Measurements from ENCODE around the gene PIP4K2B.

Gene PIP4K2B

DNA sequence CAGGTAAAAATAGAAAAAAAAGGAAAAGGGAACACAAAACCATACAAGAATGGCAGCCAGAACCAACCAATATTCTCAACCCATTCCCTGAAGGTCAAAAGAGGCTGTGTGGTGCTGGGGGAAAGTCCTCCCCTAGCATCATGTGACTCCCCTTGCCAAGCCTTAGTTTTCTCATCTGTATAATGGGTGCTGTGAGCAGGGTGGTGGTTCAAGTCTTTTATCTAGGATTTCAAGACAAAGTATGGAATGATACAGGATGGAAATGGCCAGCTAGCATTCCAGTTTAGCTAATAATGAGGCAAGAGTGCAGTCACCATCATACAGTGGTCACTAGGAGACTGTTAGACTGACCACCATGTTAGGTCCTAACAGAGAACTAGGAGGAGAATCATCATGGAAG, 26.1 kb downstream of the PIP4K2B start:
- Histone ChIP-seq H3K36me3 (ENCODE audit: control insufficient read depth, insufficient read depth, low read length) (peaks cover 40% of the 10 kb centered on the region), H3K9me3 (ENCODE audit: control insufficient read depth, insufficient read depth, low read length) (no peaks in the 10 kb centered on the region)

GRCh38 chr17:38768417-38768816, 30.9 kb downstream of the PIP4K2B start:
- Histone ChIP-seq H3K27me3 (ENCODE audit: control insufficient read depth, insufficient read depth, low read length) (no peaks in the 10 kb centered on the region), H3K9ac (ENCODE audit: low read depth, low read length) (no peak overlapping the region), H3K9me3 (ENCODE audit: control insufficient read depth, insufficient read depth, low read length) (no peaks in the 10 kb centered on the region), H3K4me1 (ENCODE audit: control insufficient read depth, insufficient read depth, low read length) (no peaks in the 10 kb centered on the region), H3K36me3 (ENCODE audit: control insufficient read depth, insufficient read depth, low read length) (peaks cover 35% of the 10 kb centered on the region), H3K4me3 (ENCODE audit: low read depth, low read length) (no peak overlapping the region)

More for the DNA sequence above, 26.1 kb downstream of the PIP4K2B start:
- no peaks in the 10 kb centered on the region for H3K4me1 ChIP-seq (ENCODE audit: control insufficient read depth, insufficient read depth, low read length)
- H3K27me3 ChIP-seq (ENCODE audit: control insufficient read depth, insufficient read depth, low read length), result no peaks in the 10 kb centered on the region
- H3K4me3 ChIP-seq (ENCODE audit: low read depth, low read length), result no peak overlapping the region
- H3K9ac ChIP-seq (ENCODE audit: low read depth, low read length), result no peak overlapping the region

DNA sequence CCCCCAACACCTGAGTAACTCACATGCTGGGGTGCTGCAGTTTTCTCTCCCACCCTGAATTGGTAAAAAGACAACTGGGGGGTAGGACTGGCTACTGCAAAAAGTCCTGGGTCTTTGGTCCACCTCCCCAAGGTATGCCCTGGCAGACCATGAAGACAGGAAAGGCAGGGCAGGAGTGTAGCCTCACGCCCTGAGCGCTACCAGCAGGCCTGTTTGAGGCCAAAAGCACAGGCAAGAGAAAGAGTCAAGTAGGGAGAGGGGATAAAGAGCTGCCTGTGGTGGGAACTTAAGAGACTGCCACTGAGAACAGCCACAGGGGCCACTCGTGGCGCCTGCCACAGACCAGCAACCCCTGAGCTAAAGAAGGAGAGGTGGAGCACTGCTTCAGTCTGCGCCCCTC, 33.0 kb downstream of the PIP4K2B start:
- H3K4me1 ChIP-seq (ENCODE audit: control insufficient read depth, insufficient read depth, low read length), result no peaks in the 10 kb centered on the region
- no peak overlapping the region for H3K4me3 ChIP-seq (ENCODE audit: low read depth, low read length)
- no peak overlapping the region for H3K9ac ChIP-seq (ENCODE audit: low read depth, low read length)
- no peaks in the 10 kb centered on the region for H3K27me3 ChIP-seq (ENCODE audit: control insufficient read depth, insufficient read depth, low read length)
- H3K9me3 ChIP-seq (ENCODE audit: control insufficient read depth, insufficient read depth, low read length), result no peaks in the 10 kb centered on the region
- peaks cover 49% of the 10 kb centered on the region for H3K36me3 ChIP-seq (ENCODE audit: control insufficient read depth, insufficient read depth, low read length)

GRCh38 chr17:38762231-38762630, 37.1 kb downstream of the PIP4K2B start:
- no peaks in the 10 kb centered on the region for H3K9me3 ChIP-seq (ENCODE audit: control insufficient read depth, insufficient read depth, low read length)
- H3K4me3 ChIP-seq (ENCODE audit: low read depth, low read length), result no peak overlapping the region
- H3K4me1 ChIP-seq (ENCODE audit: control insufficient read depth, insufficient read depth, low read length), result no peaks in the 10 kb centered on the region
- no peaks in the 10 kb centered on the region for H3K27me3 ChIP-seq (ENCODE audit: control insufficient read depth, insufficient read depth, low read length)
- no peak overlapping the region for H3K9ac ChIP-seq (ENCODE audit: low read depth, low read length)
- H3K36me3 ChIP-seq (ENCODE audit: control insufficient read depth, insufficient read depth, low read length), result peaks cover 35% of the 10 kb centered on the region

- no peaks in the 10 kb centered on the region for H3K4me1 ChIP-seq (ENCODE audit: control insufficient read depth, insufficient read depth, low read length)
- no peak overlapping the region for H3K9ac ChIP-seq (ENCODE audit: low read depth, low read length)
- H3K27me3 ChIP-seq (ENCODE audit: control insufficient read depth, insufficient read depth, low read length), result no peaks in the 10 kb centered on the region
- H3K4me3 ChIP-seq (ENCODE audit: low read depth, low read length), result no peak overlapping the region
- H3K36me3 ChIP-seq (ENCODE audit: control insufficient read depth, insufficient read depth, low read length), result peaks cover 35% of the 10 kb centered on the region
- H3K9me3 ChIP-seq (ENCODE audit: control insufficient read depth, insufficient read depth, low read length), result no peaks in the 10 kb centered on the region
Observed at GRCh38 chr17:38761612-38762011, 37.7 kb downstream of the PIP4K2B start.

- Histone ChIP-seq H3K27me3 (ENCODE audit: control insufficient read depth, insufficient read depth, low read length) (peaks cover 14% of the 10 kb centered on the region), H3K4me1 (ENCODE audit: control insufficient read depth, insufficient read depth, low read length) (peaks cover 4% of the 10 kb centered on the region), H3K9ac (ENCODE audit: low read depth, low read length) (peak overlapping the region; percentile 85), H3K9me3 (ENCODE audit: control insufficient read depth, insufficient read depth, low read length) (no peaks in the 10 kb centered on the region), H3K36me3 (ENCODE audit: control insufficient read depth, insufficient read depth, low read length) (peaks cover 13% of the 10 kb centered on the region), H3K4me3 (ENCODE audit: low read depth, low read length) (peak overlapping the region; percentile 98)
Observed at GRCh38 chr17:38753071-38753506, 46.3 kb downstream of the PIP4K2B start.

- H3K9me3 ChIP-seq (ENCODE audit: control insufficient read depth, insufficient read depth, low read length), result no peaks in the 10 kb centered on the region
- peak within 1 kb of the TSS; percentile 98 for H3K4me3 ChIP-seq (ENCODE audit: low read depth, low read length)
- peaks cover 4% of the 10 kb centered on the region for H3K4me1 ChIP-seq (ENCODE audit: control insufficient read depth, insufficient read depth, low read length)
- peaks cover 10% of the 10 kb centered on the region for H3K36me3 ChIP-seq (ENCODE audit: control insufficient read depth, insufficient read depth, low read length)
- peaks cover 14% of the 10 kb centered on the region for H3K27me3 ChIP-seq (ENCODE audit: control insufficient read depth, insufficient read depth, low read length)
- H3K9ac ChIP-seq (ENCODE audit: low read depth, low read length), result peak within 1 kb of the TSS; percentile 90
Observed at GRCh38 chr17:38752308-38753070, 46.9 kb downstream of the PIP4K2B start, which contains the start of gene PSMB3. TSS of gene PSMB3 (plus strand) at chr17:38752741. CDS start at chr17:38752827, 86 bp downstream.

GRCh38 chr17:38751808-38752307, 47.5 kb downstream of the PIP4K2B start:
- Histone ChIP-seq H3K9ac (ENCODE audit: low read depth, low read length) (peak overlapping the region; percentile 90), H3K9me3 (ENCODE audit: control insufficient read depth, insufficient read depth, low read length) (no peaks in the 10 kb centered on the region), H3K4me3 (ENCODE audit: low read depth, low read length) (peak overlapping the region; percentile 98), H3K36me3 (ENCODE audit: control insufficient read depth, insufficient read depth, low read length) (peaks cover 10% of the 10 kb centered on the region), H3K27me3 (ENCODE audit: control insufficient read depth, insufficient read depth, low read length) (peaks cover 14% of the 10 kb centered on the region), H3K4me1 (ENCODE audit: control insufficient read depth, insufficient read depth, low read length) (peaks cover 4% of the 10 kb centered on the region)

DNA sequence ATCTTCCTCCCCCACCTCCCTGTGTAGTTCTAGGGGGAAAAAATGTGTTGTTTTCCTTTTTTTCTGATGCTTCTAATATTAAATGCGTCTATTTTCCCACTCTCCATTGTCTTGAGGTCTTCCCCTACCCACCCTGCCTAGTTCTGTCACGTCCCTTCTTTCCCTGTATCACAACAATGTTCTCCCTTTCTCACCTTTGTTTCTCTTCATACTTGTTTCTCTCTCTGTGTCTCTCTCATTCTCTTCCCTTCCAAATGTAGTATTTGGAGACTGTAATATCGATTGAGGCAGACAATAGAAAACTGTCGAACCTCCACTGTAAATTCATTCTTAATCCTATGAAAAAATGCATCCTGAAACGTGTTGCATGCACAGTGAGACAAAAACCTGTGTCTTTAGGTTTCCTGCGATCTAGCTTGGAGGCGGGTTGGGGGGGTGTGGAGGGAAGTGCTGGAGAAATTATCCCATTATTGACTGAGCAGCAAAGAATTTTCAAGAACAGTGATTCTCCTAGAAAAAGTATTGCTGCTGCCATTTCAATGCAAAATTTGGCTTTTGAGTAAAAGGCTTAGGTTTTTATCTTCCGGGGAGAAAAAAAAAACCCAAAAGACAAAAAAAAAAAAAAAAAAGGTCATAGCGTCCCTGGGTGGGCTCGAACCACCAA, 48.1 kb downstream of the PIP4K2B start:
- Histone ChIP-seq H3K9me3 (ENCODE audit: control insufficient read depth, insufficient read depth, low read length) (no peaks in the 10 kb centered on the region), H3K9ac (ENCODE audit: low read depth, low read length) (no peak overlapping the region), H3K27me3 (ENCODE audit: control insufficient read depth, insufficient read depth, low read length) (peaks cover 14% of the 10 kb centered on the region), H3K36me3 (ENCODE audit: control insufficient read depth, insufficient read depth, low read length) (peaks cover 10% of the 10 kb centered on the region), H3K4me1 (ENCODE audit: control insufficient read depth, insufficient read depth, low read length) (peaks cover 6% of the 10 kb centered on the region), H3K4me3 (ENCODE audit: low read depth, low read length) (peak overlapping the region; percentile 98)

GRCh38 chr17:38750312-38751121, 48.8 kb downstream of the PIP4K2B start:
- no peaks in the 10 kb centered on the region for H3K9me3 ChIP-seq (ENCODE audit: control insufficient read depth, insufficient read depth, low read length)
- peak overlapping the region; percentile 98 for H3K4me3 ChIP-seq (ENCODE audit: low read depth, low read length)
- H3K4me1 ChIP-seq (ENCODE audit: control insufficient read depth, insufficient read depth, low read length), result peaks cover 10% of the 10 kb centered on the region
- peak overlapping the region; percentile 18 for H3K9ac ChIP-seq (ENCODE audit: low read depth, low read length)
- peaks cover 6% of the 10 kb centered on the region for H3K36me3 ChIP-seq (ENCODE audit: control insufficient read depth, insufficient read depth, low read length)
- H3K27me3 ChIP-seq (ENCODE audit: control insufficient read depth, insufficient read depth, low read length), result peaks cover 14% of the 10 kb centered on the region

GRCh38 chr17:38750044-38750311, 49.4 kb downstream of the PIP4K2B start:
- Histone ChIP-seq H3K9ac (ENCODE audit: low read depth, low read length) (peak overlapping the region; percentile 18), H3K9me3 (ENCODE audit: control insufficient read depth, insufficient read depth, low read length) (no peaks in the 10 kb centered on the region), H3K4me1 (ENCODE audit: control insufficient read depth, insufficient read depth, low read length) (peaks cover 12% of the 10 kb centered on the region), H3K36me3 (ENCODE audit: control insufficient read depth, insufficient read depth, low read length) (peaks cover 6% of the 10 kb centered on the region), H3K27me3 (ENCODE audit: control insufficient read depth, insufficient read depth, low read length) (peaks cover 14% of the 10 kb centered on the region), H3K4me3 (ENCODE audit: low read depth, low read length) (peak overlapping the region; percentile 98)

Measured in iPS-15b (cell line).